Cardiac muscle cell (in vitro differentiated cells and primary cell): Measurements from ENCODE around the gene TBC1D14. TPM values are rescaled to one million over a fixed set of nuclear protein-coding genes. Genes with fewer than 3 reads are reported as not detected.

ENCODE experiments used
- DNase-seq, 2 donors: peaks; one replicate each; pipeline versions ENCODE4 v3.0.0 to v3.0.0-alpha.2; 2010 to 2017; ENCODE audit warnings: low read depth in 1 of 2, low spot score in 1 of 2
- H3K27ac ChIP-seq: fragments of 200-600 bp; sonication (generic); 2 replicates; pipeline ENCODE4 v1.5.1; 2016
- H3K27me3 ChIP-seq: fragments of 200-600 bp; sonication (generic); 2 replicates; pipeline ENCODE4 v1.6.0; 2016; ENCODE audit warnings: control low read depth
- H3K36me3 ChIP-seq: fragments of 200-600 bp; sonication (generic); 2 replicates; pipeline ENCODE4 v1.5.1; 2016; ENCODE audit warnings: control low read depth
- H3K4me1 ChIP-seq: fragments of 200-600 bp; sonication (generic); 2 replicates; pipeline ENCODE4 v1.8.1; 2017; ENCODE audit warnings: low read depth, mild to moderate bottlenecking, mixed run types
- H3K4me3 ChIP-seq: fragments of 200-600 bp; sonication (generic); 2 replicates; pipeline ENCODE4 v1.5.1; 2016; ENCODE audit warnings: mild to moderate bottlenecking
- H3K9me3 ChIP-seq: fragments of 200-600 bp; sonication (generic); 2 replicates; pipeline ENCODE4 v1.5.1; 2017; ENCODE audit warnings: low read depth, mild to moderate bottlenecking, control low read depth
- polyA plus RNA-seq: library from polyadenylated mRNA; unstranded; fragments of >200 nt; fragmentation: Nextera tagmentation; extraction: Ambion mirVana; gene quantifications from 2 replicates; pipeline ENCODE4 v1.2.1, GENCODE V29; 2016
- total RNA-seq: library from RNA; depleted of rRNA; stranded (reverse); fragments of >200 nt; gene quantifications from 2 replicates; pipeline ENCODE4 v1.2.3, GENCODE V29; 2016
- TF ChIP-seq, protein P1 (sequence below): IDR thresholded peaks from 2 replicates; pipeline ENCODE4 v1.5.1; 2012; ENCODE audit warnings: low read depth, mild to moderate bottlenecking, low read length

Gene TBC1D14
- total and polyA plus RNA-seq, 2 experiments from 2014 or later = 30.5 to 41.8 TPM

GRCh38 chr4:7066493-7066892 lies 156.9 kb downstream of the TBC1D14 start:
- Histone ChIP-seq H3K27me3 (no peaks in the 10 kb centered on the region), H3K36me3 (peaks cover 19% of the 10 kb centered on the region), H3K4me1 (peaks cover 6% of the 10 kb centered on the region), H3K27ac (no peak overlapping the region), H3K4me3 (no peak overlapping the region), H3K9me3 (no peaks in the 10 kb centered on the region)
- TF ChIP-seq, protein P1, sequence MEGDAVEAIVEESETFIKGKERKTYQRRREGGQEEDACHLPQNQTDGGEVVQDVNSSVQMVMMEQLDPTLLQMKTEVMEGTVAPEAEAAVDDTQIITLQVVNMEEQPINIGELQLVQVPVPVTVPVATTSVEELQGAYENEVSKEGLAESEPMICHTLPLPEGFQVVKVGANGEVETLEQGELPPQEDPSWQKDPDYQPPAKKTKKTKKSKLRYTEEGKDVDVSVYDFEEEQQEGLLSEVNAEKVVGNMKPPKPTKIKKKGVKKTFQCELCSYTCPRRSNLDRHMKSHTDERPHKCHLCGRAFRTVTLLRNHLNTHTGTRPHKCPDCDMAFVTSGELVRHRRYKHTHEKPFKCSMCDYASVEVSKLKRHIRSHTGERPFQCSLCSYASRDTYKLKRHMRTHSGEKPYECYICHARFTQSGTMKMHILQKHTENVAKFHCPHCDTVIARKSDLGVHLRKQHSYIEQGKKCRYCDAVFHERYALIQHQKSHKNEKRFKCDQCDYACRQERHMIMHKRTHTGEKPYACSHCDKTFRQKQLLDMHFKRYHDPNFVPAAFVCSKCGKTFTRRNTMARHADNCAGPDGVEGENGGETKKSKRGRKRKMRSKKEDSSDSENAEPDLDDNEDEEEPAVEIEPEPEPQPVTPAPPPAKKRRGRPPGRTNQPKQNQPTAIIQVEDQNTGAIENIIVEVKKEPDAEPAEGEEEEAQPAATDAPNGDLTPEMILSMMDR = no peak
- no peak for DNase-seq

- Histone ChIP-seq H3K36me3 (peaks cover 15% of the 10 kb centered on the region), H3K4me3 (peak overlapping the region; percentile 75), H3K4me1 (peaks cover 6% of the 10 kb centered on the region), H3K27me3 (no peaks in the 10 kb centered on the region), H3K9me3 (no peaks in the 10 kb centered on the region), H3K27ac (peak overlapping the region; percentile 64)
- no peak for DNase-seq
- TF ChIP-seq, protein P1 = no peak
These were observed 157.5 kb downstream of the TBC1D14 start for GRCh38 chr4:7067126-7067451.

DNA sequence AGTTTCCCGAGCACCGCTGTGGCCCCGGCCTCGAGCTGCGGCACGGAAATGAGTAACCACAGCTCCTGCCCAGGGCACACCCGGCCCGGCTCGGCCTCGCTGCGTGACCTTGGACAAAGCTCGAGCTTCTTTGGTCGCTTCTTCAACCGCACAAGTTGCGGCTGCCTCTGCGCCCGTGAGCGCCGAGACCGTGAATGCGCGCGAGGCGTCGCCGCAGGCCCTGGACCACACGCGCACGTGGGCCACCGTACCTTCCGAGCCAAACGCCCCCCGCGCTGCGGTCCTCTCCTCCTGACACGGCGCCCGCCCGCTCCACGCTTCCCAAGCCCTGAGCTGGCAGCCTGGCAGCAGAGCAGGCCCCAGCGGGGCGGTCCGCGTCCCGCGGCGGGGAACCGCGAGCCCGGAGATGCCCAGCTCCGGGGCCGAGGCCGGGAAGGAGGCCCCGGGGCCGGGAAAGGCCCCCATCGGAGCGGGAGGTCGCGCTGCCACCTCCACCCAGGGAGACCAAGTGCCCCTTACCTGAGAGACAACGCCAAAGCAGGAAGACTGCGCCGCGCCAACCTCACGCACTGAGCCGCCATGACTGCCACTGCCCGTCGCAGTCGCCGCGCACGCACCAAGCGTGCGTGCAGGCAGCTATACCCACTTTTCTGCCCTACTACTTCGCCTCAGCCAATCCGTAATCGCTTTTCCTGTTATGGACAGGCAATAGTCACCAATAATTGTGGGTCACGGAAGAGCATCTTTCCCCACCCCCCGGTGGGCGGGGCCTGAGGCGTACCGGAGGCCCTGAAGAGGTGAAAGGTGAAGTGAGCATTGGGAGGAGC lies 158.0 kb downstream of the TBC1D14 start, which contains the start of gene GRPEL1:
Gene GRPEL1 (minus strand): TSS at position 613 of the 827 bp plus-strand sequence. CDS start 32 bp downstream, at position 581.
- H3K4me1 ChIP-seq = peaks cover 6% of the 10 kb centered on the region
- TF ChIP-seq, protein P1 = no peak
- peaks cover 13% of the 10 kb centered on the region for H3K36me3 ChIP-seq
- no peaks in the 10 kb centered on the region for H3K9me3 ChIP-seq
- peak within 1 kb of the TSS; percentile 75 for H3K4me3 ChIP-seq
- peak within 1 kb of the TSS; percentile 75 for H3K27ac ChIP-seq
- peak; percentile 99 for DNase-seq
- no peaks in the 10 kb centered on the region for H3K27me3 ChIP-seq

GRCh38 chr4:7068279-7068842 lies 158.7 kb downstream of the TBC1D14 start:
- TF ChIP-seq, protein P1 = no peak
- Histone ChIP-seq H3K4me3 (peak overlapping the region; percentile 54), H3K27ac (peak overlapping the region; percentile 75), H3K36me3 (peaks cover 8% of the 10 kb centered on the region), H3K4me1 (peaks cover 6% of the 10 kb centered on the region), H3K27me3 (no peaks in the 10 kb centered on the region), H3K9me3 (no peaks in the 10 kb centered on the region)
- no peak for DNase-seq

GRCh38 chr4:7068883-7069282 lies 159.3 kb downstream of the TBC1D14 start:
- DNase-seq = peak in 1 of 2 donors; percentile 62
- Histone ChIP-seq H3K4me3 (peak overlapping the region; percentile 54), H3K36me3 (peaks cover 4% of the 10 kb centered on the region), H3K27me3 (no peaks in the 10 kb centered on the region), H3K4me1 (peaks cover 6% of the 10 kb centered on the region), H3K27ac (peak overlapping the region; percentile 75), H3K9me3 (no peaks in the 10 kb centered on the region)
- TF ChIP-seq, protein P1 = no peak
